Measurements from ENCODE around the gene ST8SIA1.

DNA sequence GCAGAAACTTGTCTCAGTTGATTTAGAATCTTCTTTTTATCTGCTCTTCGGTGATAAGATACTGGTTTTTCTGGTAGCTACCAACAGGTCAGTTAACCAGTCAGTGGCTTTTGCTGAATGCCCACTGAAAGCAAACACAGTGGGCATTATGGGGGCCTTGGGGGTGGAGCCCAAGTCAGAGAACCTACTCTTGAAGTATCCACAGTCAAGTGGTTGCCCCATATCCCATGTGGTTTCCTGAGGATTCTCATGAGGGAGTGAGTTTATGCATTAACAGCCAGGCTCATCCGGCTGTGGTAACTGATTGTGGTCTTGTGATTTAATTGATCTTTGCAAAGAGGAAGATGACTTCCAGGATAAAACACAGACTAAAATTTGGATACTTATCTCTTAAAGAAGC lies 83.7 kb downstream of the ST8SIA1 start:
- TF ChIP-seq, protein P1, sequence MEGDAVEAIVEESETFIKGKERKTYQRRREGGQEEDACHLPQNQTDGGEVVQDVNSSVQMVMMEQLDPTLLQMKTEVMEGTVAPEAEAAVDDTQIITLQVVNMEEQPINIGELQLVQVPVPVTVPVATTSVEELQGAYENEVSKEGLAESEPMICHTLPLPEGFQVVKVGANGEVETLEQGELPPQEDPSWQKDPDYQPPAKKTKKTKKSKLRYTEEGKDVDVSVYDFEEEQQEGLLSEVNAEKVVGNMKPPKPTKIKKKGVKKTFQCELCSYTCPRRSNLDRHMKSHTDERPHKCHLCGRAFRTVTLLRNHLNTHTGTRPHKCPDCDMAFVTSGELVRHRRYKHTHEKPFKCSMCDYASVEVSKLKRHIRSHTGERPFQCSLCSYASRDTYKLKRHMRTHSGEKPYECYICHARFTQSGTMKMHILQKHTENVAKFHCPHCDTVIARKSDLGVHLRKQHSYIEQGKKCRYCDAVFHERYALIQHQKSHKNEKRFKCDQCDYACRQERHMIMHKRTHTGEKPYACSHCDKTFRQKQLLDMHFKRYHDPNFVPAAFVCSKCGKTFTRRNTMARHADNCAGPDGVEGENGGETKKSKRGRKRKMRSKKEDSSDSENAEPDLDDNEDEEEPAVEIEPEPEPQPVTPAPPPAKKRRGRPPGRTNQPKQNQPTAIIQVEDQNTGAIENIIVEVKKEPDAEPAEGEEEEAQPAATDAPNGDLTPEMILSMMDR (IDR thresholded peaks at IDR 0.05), result no peak
- no peak for TF ChIP-seq POLR2AphosphoS5 (IDR thresholded peaks at IDR 0.05)

Measured in breast epithelium (tissue), 3 donors.